Heart left ventricle (tissue), 13 donors: ENCODE data around the gene MYL7.

Source experiments
- POLR2A ChIP-seq, 2 donors: fragments of 450-650 bp; IDR thresholded peaks; one replicate each; pipeline ENCODE4 v1.6.1; 2017; ENCODE audit warnings: antibody characterized with exemption in 2 of 2, mild to moderate bottlenecking in 2 of 2, moderate library complexity in 2 of 2
- TF ChIP-seq, protein P1 (sequence below), 12 donors: fragments of 200-600 bp; sonication (generic) in 4 of 12; IDR thresholded peaks; one replicate each; pipeline versions ENCODE4 v1.5.0 to v1.8.0; 2018 to 2022; ENCODE audit warnings: antibody characterized with exemption in 12 of 12, mild to moderate bottlenecking in 5 of 12
- donor health status: ischemic (EF 13 %, LVEDD 7.1; RV severe dilation, severe dysfunction).
- donor health status: DM: no; HTN: yes; CAD: no.
- donor health status: DM: no; HTN: no; CAD: no.
- donor health status: ischemic (EF 25% LVEDD 6.9; RV normal size, moderate dysfunction).
- donor health status: ischemic (EF 25% LVEDD 5.7; RV mildly dilated, moderate dysfunction).
- donor health status: ischemic (EF 35%, LVEDD 5.7; RV mildly dilated, moderate dysfunction).
- donor health status: nonischemic (EF 11% LVEDD 7.7; RV severe dilation, severe dysfunction).
- donor health status: DM: yes; HTN: yes; CAD: no.
- donor health status: PGD.
- donor health status: ischemic (EF 29% LVEDD 5.4; RV normal size, mild dysfunction).
- donor health status: nonischemic (EF 23%, LVEDD 6.1; RV moderate dilation, normal function).

DNA sequence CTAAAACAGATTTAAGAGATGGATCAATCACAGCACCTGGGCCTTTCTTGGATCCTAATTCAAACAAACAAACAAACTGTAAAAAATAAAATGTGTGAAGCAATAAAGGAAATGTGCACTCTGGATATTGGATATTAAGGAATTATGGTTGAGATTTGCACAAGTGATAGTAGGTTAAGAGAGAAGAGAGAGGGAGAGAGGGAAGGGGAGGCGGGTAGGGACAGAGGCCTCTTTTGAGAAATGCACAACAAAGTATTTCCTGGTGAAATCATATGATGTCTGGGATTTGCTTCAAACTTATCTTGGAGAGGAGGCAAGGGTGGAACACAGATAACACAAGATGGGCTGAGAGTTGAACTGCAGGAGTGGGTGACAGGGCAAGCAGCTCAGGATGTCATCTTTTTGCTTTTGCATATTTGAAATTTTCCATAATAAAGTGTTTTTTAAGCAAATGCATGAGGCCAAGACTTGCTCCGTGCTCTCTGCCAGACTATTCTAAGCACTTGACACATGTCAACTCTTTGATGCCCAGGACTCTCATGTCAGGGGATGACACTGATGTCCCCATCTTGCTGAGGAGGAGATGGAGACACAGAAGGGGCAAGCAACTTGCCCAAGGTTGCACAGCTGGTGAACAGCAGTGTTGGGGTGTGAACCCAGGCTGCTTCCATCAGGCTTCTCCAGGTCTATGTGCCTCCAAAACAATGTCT lies 46.1 kb downstream of the MYL7 start:
- TF ChIP-seq, protein P1, sequence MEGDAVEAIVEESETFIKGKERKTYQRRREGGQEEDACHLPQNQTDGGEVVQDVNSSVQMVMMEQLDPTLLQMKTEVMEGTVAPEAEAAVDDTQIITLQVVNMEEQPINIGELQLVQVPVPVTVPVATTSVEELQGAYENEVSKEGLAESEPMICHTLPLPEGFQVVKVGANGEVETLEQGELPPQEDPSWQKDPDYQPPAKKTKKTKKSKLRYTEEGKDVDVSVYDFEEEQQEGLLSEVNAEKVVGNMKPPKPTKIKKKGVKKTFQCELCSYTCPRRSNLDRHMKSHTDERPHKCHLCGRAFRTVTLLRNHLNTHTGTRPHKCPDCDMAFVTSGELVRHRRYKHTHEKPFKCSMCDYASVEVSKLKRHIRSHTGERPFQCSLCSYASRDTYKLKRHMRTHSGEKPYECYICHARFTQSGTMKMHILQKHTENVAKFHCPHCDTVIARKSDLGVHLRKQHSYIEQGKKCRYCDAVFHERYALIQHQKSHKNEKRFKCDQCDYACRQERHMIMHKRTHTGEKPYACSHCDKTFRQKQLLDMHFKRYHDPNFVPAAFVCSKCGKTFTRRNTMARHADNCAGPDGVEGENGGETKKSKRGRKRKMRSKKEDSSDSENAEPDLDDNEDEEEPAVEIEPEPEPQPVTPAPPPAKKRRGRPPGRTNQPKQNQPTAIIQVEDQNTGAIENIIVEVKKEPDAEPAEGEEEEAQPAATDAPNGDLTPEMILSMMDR (IDR thresholded peaks at IDR 0.05) = no peak
- TF ChIP-seq POLR2A (IDR thresholded peaks at IDR 0.05) = no peak
